Endothelial cell of umbilical vein (primary cell): ENCODE measurements around the gene GABRB2.

Experiments
- CTCF ChIP-seq, 2 donors: IDR thresholded peaks; 1 replicate in 1 of 2; 2 replicates in 1 of 2; pipeline ENCODE4 v1.5.1; 2011; ENCODE audit warnings: low read length in 2 of 2, mild to moderate bottlenecking in 2 of 2, moderate library complexity in 2 of 2, control low read depth in 1 of 2, inconsistent platforms in 1 of 2, low read depth in 1 of 2; ENCODE audit not compliant: insufficient read depth in 1 of 2; ENCODE audit errors: extremely low read depth in 1 of 2
- POLR2A ChIP-seq: IDR thresholded peaks from 2 replicates; pipeline ENCODE4 v1.6.1; 2012; ENCODE audit warnings: low read depth, mild to moderate bottlenecking, control low read depth, low read length
- POLR2AphosphoS5 ChIP-seq: IDR thresholded peaks from 2 replicates; pipeline ENCODE4 v1.6.1; 2012; ENCODE audit warnings: low read depth, mild to moderate bottlenecking, control low read depth, low read length, moderate library complexity; ENCODE audit not compliant: insufficient read depth

GRCh38 chr5:161256957-161257356 is 289.6 kb downstream of the GABRB2 start:
- no peak for TF ChIP-seq POLR2A
- TF ChIP-seq CTCF (IDR thresholded peaks at IDR 0.05; ENCODE audit: extremely low read depth in 1 of 2, insufficient read depth in 1 of 2, low read depth in 1 of 2, low read length in 2 of 2), result no peak
- no peak for TF ChIP-seq POLR2AphosphoS5
